NCI-H2081 (cell line): ENCODE measurements around the gene SEC14L1.

Source experiments
- DNase-seq, 2 experiments: peaks; one replicate each; lab custom pipeline; 2025; lab: John Stamatoyannopoulos, UW

The SEC14L1 gene

DNA sequence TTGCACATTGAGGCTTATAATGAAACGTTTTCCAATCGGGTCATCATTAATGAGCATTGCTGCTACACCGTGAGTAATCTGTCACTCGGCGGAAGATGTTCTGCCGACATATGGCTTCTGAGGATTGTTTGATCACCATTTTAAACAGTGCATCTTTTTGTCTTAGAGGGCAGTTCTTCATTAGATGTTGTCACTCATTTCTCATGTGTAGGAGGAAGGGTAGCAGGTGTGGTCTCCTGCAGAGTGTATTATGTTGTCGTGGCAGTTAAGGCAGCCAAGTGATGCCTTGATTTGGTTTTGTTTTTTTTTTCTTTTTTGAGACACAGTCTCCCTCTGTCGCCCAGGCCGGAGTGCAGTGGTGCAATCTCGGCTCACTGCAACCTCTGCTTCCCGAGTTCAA lies 50.5 kb downstream of the SEC14L1 start:
- DNase-seq, result peak; percentile 46 to 78

- no peak for DNase-seq
Measured at GRCh38 chr17:77193653-77194052, 52.9 kb downstream of the SEC14L1 start.

GRCh38 chr17:77194179-77194578 lies 53.4 kb downstream of the SEC14L1 start:
- no peak for DNase-seq

DNA sequence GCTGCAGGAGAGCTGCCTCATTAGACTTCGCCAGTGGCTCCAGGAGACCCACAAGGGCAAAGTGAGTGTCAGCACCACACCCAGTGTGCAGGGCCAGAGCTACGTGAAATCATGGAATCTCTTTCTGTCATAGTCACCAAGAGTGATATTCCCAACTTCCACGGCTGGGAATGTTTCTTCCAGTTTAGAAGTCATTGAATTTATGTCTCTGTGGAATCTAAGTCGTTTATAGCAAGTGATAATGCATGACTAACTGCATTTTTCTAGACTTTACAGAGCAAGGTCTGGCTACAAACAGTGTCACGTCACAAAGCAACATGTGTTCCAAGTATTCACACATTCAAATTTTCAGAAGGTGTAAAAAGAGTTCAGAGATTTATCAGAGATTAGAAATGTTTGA lies 55.5 kb downstream of the SEC14L1 start:
- no peak for DNase-seq

DNA sequence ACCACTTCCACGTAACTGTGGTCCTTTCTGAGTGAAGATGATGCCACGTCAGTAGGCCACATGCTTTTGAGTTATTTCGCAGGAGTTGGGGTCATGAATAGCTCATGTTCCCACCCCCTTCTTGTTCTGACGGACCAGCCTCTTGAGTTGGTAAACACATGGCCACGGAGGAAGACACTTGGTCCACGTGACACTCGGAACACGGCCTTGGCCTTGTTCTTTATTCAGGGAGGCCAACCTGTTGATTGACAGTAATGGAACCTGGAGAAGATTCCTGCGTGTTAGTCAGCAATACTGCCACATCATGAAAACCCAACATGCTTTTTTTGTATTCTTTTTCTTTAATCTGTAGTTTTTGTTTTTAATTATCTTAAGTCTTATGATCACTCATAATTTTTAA lies 56.3 kb downstream of the SEC14L1 start:
- no peak for DNase-seq

DNA sequence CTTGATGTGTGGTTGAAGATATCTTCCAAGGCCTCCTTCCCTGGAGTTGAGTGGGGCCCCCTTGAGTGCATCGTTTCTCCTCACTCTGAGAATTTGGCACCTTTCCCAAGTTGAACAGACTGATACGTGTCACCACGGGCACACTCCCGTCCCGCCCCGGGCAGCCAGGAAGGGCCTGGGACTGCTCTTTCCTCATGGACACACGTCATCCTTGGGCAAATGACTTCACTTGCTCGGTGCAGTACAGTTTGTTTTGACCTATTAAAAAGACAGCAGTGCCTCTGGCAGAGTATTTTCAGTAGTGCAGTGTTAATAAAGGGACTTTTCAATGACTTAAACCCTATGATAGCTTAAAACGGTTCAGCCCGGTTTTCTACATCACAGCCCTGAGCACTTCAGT lies 59.9 kb downstream of the SEC14L1 start:
- DNase-seq, result no peak

DNA sequence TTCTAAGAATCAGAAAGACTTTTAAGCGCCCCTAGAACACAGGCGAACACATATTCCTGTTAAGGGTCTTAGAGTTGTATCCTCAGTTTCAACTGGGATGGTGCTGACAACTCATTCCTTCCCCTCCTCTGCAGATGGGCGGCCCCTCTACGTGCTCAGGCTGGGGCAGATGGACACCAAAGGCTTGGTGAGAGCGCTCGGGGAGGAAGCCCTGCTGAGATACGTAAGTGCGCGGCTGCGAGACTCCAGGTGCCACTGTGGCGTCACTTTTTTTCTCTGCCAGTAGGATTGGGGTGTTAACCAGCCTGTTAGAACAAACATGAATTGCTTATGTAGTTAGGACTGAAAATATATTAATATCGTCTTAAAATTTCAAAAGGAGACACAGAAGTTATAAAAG lies 62.7 kb downstream of the SEC14L1 start:
- peak in 1 of 2 experiments; percentile 26 for DNase-seq

DNA sequence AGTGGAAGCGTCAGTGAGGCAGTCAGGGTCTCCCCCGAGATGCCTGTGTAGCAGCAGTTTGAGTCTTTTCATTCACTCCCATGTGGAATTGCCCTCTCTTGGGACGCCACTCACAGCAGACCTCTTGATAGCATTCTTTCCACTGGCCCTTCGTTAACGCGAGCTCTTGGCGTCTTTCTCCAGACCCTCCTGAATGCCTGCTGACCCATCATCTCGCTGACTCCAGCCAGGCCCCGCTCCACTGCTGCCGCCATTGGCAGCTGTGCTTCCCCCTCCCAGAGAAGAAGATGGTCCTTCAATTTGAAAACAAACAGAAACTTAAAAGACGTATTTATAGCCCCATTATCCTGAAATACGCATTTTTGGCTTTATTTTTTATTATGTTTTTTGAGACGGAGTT lies 63.1 kb downstream of the SEC14L1 start:
- no peak for DNase-seq

- no peak for DNase-seq
Measured at GRCh38 chr17:77204536-77204935, 63.8 kb downstream of the SEC14L1 start.

- no peak for DNase-seq
Measured at GRCh38 chr17:77205396-77206125, 64.8 kb downstream of the SEC14L1 start.

DNA sequence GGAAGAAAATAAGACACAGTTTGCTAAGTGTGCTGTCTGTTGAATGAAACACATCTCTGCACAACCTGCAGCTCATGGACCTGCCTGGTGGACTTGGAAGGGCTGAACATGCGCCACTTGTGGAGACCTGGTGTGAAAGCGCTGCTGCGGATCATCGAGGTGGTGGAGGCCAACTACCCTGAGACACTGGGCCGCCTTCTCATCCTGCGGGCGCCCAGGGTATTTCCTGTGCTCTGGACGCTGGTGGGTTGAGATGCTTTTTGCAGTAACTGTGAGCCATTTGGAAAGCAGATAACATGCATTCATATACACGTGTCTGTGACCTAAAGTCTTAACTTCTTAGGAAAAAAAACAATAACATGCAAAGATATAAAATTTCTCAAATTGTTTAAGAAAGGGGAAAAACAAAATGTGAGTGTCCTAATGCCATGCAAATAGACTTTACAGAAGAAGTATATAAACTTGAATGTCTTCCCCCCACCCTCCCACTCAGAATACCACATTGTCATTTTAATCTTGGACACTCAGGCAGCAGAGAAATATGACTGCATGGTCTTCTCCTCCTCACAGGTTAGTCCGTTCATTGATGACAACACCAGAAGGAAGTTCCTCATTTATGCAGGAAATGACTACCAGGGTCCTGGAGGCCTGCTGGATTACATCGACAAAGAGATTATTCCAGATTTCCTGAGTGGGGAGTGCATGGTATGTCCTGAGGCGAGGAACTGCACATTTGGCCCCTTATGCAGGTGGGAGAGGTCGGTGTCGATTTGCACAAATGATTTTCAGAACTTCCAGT lies 65.6 kb downstream of the SEC14L1 start:
- DNase-seq, result no peak

DNA sequence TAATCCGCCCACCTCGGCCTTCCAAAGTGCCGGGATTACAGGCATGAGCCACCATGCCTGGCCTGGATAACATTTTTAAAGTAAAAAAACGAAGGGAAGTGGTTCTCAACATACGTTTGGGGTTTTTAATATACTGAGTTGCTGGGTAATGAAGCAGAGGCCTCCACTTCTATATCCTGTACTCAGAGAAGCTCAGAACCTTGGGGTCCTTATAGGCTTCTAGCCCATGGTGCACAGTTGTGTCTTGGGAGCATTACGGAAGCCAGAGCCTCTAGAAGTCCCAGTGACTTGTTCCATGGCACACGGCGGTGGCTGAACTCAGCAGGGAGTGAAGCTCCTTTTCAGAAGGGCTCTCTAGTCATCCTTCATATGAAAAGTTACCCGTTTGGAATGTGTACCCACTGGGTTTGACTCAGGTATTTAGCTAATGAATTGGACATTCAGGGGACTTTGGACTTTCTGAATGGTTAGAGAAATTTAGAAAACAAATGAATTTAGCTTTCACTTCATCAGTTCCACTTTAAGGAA lies 67.0 kb downstream of the SEC14L1 start:
- DNase-seq, result no peak

- DNase-seq, result no peak
Measured at GRCh38 chr17:77208217-77208808, 67.5 kb downstream of the SEC14L1 start.

- DNase-seq, result no peak
Measured at GRCh38 chr17:77208856-77209255, 68.1 kb downstream of the SEC14L1 start.

DNA sequence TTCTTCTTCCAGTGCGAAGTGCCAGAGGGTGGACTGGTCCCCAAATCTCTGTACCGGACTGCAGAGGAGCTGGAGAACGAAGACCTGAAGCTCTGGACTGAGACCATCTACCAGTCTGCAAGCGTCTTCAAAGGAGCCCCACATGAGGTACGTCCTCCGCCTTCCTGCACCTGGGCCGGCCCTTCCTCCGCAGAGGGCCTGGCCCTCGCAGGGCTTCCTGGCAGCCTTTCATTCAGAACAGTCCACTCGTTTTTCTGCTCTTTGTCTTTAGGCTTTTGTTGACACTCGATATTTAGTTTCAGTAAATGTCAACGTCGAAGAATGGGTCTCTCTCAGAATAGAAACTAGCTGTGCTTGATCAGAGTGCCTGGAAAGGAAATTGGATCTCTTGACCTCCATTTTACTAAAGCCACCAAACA lies 68.6 kb downstream of the SEC14L1 start:
- DNase-seq, result peak; percentile 74 to 93

GRCh38 chr17:77210331-77210730 lies 69.6 kb downstream of the SEC14L1 start:
- peak; percentile 39 to 71 for DNase-seq

GRCh38 chr17:77210946-77211541 lies 70.3 kb downstream of the SEC14L1 start:
- no peak for DNase-seq

- DNase-seq, result no peak
Measured at GRCh38 chr17:77211681-77212080, 70.9 kb downstream of the SEC14L1 start.

- DNase-seq, result no peak
Measured at GRCh38 chr17:77212081-77212832, 71.5 kb downstream of the SEC14L1 start.

- no peak for DNase-seq
Measured at GRCh38 chr17:77212833-77213777, 72.3 kb downstream of the SEC14L1 start.

- no peak for DNase-seq
Measured at GRCh38 chr17:77213778-77214132, 73.0 kb downstream of the SEC14L1 start.
